B cell (primary cell): ENCODE results near the gene FAM20C. TPM values are rescaled to one million over a fixed set of nuclear protein-coding genes. Genes with fewer than 3 reads are reported as not detected.

ENCODE experiments used
- ATAC-seq: fragments of 200-7000 bp; cut with Tn5 transposase; one replicate; pipeline ENCODE4 v1.10.0; 2021; ENCODE audit warnings: low read depth, mild to moderate bottlenecking, moderate number of reproducible peaks, moderate library complexity
- CTCF ChIA-PET: fragments of 350-600 bp; sonication (Branson Sonifier 250); formaldehyde crosslinking; loops from one replicate; lab custom pipeline; 2021; ENCODE audit warnings: antibody characterized with exemption, inconsistent platforms; lab: Charles Lee
- POLR2A ChIA-PET: fragments of 350-600 bp; sonication (Branson Sonifier 250); formaldehyde crosslinking; loops from one replicate; lab custom pipeline; 2021; ENCODE audit warnings: antibody characterized with exemption; lab: Charles Lee
- DNase-seq: peaks from one replicate; pipeline ENCODE4 v3.0.0; 2013
- H2AFZ ChIP-seq: 2 replicates; pipeline ENCODE4 v1.6.1; 2012; ENCODE audit warnings: mild to moderate bottlenecking, low read depth, low read length; ENCODE audit not compliant: insufficient read depth, poor library complexity, severe bottlenecking
- H3K27ac ChIP-seq, 2 donors: 1 replicate in 1 of 2; 2 replicates in 1 of 2; pipeline ENCODE4 v1.5.1; 2012 to 2013; ENCODE audit warnings: low read length in 2 of 2, mild to moderate bottlenecking in 2 of 2, moderate library complexity in 1 of 2
- H3K27me3 ChIP-seq, 4 experiments: fragments of 200-600 bp in 1 of 4; sonication (generic) in 1 of 4; replicated peaks in 1 of 4; 1 replicate in 2 of 4; 2 replicates in 2 of 4; pipeline versions ENCODE4 v1.6.1 to v1.7.0; 2013 to 2016; ENCODE audit warnings: low read length in 3 of 4, mild to moderate bottlenecking in 2 of 4, mixed read lengths in 1 of 4, moderate library complexity in 1 of 4; ENCODE audit not compliant: insufficient read depth in 4 of 4, control insufficient read depth in 3 of 4; ENCODE audit errors: control extremely low read depth in 1 of 4
- H3K36me3 ChIP-seq, 2 experiments: replicated peaks in 1 of 2; 1 replicate in 1 of 2; 2 replicates in 1 of 2; pipeline versions ENCODE4 v1.6.1 to v1.7.1; 2013; ENCODE audit warnings: low read length in 1 of 2; ENCODE audit not compliant: insufficient read depth in 2 of 2, control insufficient read depth in 1 of 2; ENCODE audit errors: control extremely low read depth in 1 of 2, extremely low read depth in 1 of 2
- H3K4me1 ChIP-seq, 2 donors: fragments of 200-600 bp in 1 of 2; sonication (generic) in 1 of 2; 1 replicate in 1 of 2; 2 replicates in 1 of 2; pipeline versions ENCODE4 v1.5.1 to v1.6.1; 2013 to 2017; ENCODE audit warnings: low read length in 2 of 2; ENCODE audit not compliant: control insufficient read depth in 2 of 2, insufficient read depth in 2 of 2
- H3K4me2 ChIP-seq: replicated peaks from 2 replicates; pipeline ENCODE3; 2012; ENCODE audit warnings: mild to moderate bottlenecking, low read depth, low read length; ENCODE audit not compliant: poor library complexity, severe bottlenecking
- H3K4me3 ChIP-seq, 5 experiments: fragments of 200-600 bp in 1 of 5; sonication (generic) in 1 of 5; 1 replicate in 3 of 5; 2 replicates in 2 of 5; pipeline versions ENCODE4 v1.5.1 to v1.7.0; 2011 to 2016; ENCODE audit warnings: low read length in 4 of 5, mild to moderate bottlenecking in 4 of 5, low read depth in 2 of 5, control low read depth in 1 of 5, moderate library complexity in 1 of 5; ENCODE audit not compliant: insufficient read depth in 1 of 5; ENCODE audit errors: control extremely low read depth in 1 of 5, extremely low read depth in 1 of 5
- H3K79me2 ChIP-seq: fragments of 200-600 bp; sonication (generic); one replicate; pipeline ENCODE4 v1.6.0; 2016; ENCODE audit warnings: low read length; ENCODE audit not compliant: control insufficient read depth, insufficient read depth
- H3K9ac ChIP-seq: fragments of 200-600 bp; sonication (generic); 2 replicates; pipeline ENCODE4 v1.6.1; 2017; ENCODE audit warnings: mild to moderate bottlenecking, low read length, moderate library complexity
- H3K9me3 ChIP-seq, 3 donors: one replicate each; pipeline versions ENCODE4 v1.6.1 to v1.7.1; 2013; ENCODE audit warnings: low read length in 2 of 3; ENCODE audit not compliant: control insufficient read depth in 2 of 3, insufficient read depth in 1 of 3; ENCODE audit errors: control extremely low read depth in 1 of 3
- H4K20me1 ChIP-seq: 2 replicates; pipeline ENCODE4 v1.6.0; 2012; ENCODE audit warnings: mild to moderate bottlenecking, low read length; ENCODE audit not compliant: insufficient read depth, control insufficient read depth, poor library complexity, severe bottlenecking
- H3K27ac Mint-ChIP-seq: one replicate; pipeline ENCODE4 v1.8.0; 2021; ENCODE audit warnings: mixed read lengths
- H3K27me3 Mint-ChIP-seq: one replicate; pipeline ENCODE4 v1.8.0; 2021; ENCODE audit warnings: mixed read lengths
- H3K4me1 Mint-ChIP-seq: one replicate; pipeline ENCODE4 v1.8.0; 2021; ENCODE audit warnings: mixed read lengths
- H3K4me3 Mint-ChIP-seq: one replicate; pipeline ENCODE4 v1.8.0; 2021; ENCODE audit warnings: mixed read lengths
- H3K9me3 Mint-ChIP-seq: one replicate; pipeline ENCODE4 v1.8.0; 2022; ENCODE audit warnings: mixed read lengths; ENCODE audit not compliant: insufficient read depth
- EZH2 ChIP-seq: IDR thresholded peaks from 2 replicates; pipeline ENCODE4 v1.6.1; 2012; ENCODE audit warnings: borderline replicate concordance, low read depth, mild to moderate bottlenecking, moderate library complexity, low read length; ENCODE audit not compliant: insufficient read depth, poor library complexity, severe bottlenecking
- WGBS: methylation state at CpG from one replicate; pipeline ENCODE4 v1.1.5; 2013; ENCODE audit warnings: missing lambda C conversion rate; ENCODE audit not compliant: insufficient coverage; 5-methylcytosine and 5-hydroxymethylcytosine counted together
- intact Hi-C: fragments of 100-400 bp; cut with micrococcal nuclease; formaldehyde crosslinking; loops from one replicate; pipeline ENCODE4 v1.10.0; 2022
- polyA plus RNA-seq: library from polyadenylated mRNA; depleted of rRNA; stranded (reverse); fragments of >200 nt; gene quantifications from 2 replicates; pipeline ENCODE4 v1.2.3, GENCODE V29; 2012
- total RNA-seq, 2 donors: library from RNA; stranded (reverse); fragments of 120-200 nt in 1 of 2; gene quantifications; 1 replicate in 1 of 2; 2 replicates in 1 of 2; pipeline versions ENCODE4 v1.2.3 to v1.2.4, GENCODE V29; 2013 to 2022
- TF ChIP-seq, protein P1 (sequence below): fragments of 200-600 bp; IDR thresholded peaks from one replicate; pipeline ENCODE4 v1.8.0; 2022; ENCODE audit warnings: antibody characterized with exemption, mild to moderate bottlenecking

FAM20C gene
- total and polyA plus RNA-seq, 2 donors (not counting 1 experiment from before 2014, with no cell fraction given): 0.54 to 0.81 TPM

DNA sequence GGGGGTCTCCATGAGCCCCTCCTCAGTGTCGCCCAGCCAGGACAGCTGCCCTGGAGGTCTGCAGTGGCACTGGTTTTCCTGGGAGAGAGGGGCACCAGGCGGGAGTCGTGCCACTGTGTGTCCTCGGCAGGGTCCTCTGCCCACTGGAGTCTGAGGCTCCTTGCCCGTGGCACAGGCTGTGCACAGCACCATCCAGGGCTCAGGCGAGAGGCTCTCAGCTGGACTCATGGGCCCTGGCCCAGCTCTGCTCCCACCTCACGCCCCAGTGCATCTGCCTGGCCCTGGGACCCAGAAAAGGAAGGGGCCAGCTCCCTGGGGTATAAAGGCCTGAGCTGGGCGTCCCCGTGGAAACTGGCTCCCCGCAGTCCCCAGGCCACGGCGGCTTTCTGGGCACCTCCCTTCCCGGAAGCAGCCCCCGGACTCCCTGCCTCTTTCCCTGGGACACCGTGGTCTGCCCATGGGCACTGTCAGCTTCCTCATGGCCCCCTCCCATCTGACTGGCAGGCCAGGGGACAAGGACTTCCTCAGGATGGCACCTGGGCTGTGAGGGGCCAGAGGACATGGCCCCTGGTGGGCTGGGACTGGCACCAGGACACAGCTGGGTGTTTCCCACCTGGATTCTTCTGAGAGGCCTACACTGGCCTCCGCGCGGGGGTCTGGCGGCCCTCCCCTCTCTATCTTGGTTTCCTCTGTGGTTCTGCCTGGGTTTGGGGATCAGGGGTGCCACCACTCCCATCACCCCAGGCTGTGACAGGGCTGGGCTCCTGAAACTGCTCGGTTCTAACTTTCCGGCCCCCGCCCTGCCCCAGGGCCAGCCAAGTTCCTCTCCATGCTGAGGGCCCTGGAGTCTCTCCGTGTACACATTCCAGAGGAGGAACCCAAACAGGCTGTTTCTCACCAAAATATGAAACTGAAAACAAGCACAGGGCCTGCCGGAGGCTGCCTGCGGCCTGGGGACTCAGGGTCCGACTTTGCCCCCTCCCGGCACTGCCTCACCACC, 103.1 kb downstream of the FAM20C start:
- no peaks in the 10 kb centered on the region for H3K9me3 Mint-ChIP-seq
- H3K9ac ChIP-seq: no peak overlapping the region
- TF ChIP-seq, protein P1, sequence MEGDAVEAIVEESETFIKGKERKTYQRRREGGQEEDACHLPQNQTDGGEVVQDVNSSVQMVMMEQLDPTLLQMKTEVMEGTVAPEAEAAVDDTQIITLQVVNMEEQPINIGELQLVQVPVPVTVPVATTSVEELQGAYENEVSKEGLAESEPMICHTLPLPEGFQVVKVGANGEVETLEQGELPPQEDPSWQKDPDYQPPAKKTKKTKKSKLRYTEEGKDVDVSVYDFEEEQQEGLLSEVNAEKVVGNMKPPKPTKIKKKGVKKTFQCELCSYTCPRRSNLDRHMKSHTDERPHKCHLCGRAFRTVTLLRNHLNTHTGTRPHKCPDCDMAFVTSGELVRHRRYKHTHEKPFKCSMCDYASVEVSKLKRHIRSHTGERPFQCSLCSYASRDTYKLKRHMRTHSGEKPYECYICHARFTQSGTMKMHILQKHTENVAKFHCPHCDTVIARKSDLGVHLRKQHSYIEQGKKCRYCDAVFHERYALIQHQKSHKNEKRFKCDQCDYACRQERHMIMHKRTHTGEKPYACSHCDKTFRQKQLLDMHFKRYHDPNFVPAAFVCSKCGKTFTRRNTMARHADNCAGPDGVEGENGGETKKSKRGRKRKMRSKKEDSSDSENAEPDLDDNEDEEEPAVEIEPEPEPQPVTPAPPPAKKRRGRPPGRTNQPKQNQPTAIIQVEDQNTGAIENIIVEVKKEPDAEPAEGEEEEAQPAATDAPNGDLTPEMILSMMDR: no peak
- TF ChIP-seq EZH2: no peak
- no peak overlapping the region for H3K27ac Mint-ChIP-seq
- DNase-seq (no peak), ATAC-seq (no peak)
- H3K4me1 Mint-ChIP-seq: no peaks in the 10 kb centered on the region
- peaks cover 0 to 5% (median 0%) of the 10 kb centered on the region in 3 donors for H3K9me3 ChIP-seq
- H3K79me2 ChIP-seq: no peaks in the 10 kb centered on the region
- no peak overlapping the region for H3K4me3 ChIP-seq
- H3K4me3 Mint-ChIP-seq: no peak overlapping the region
- H3K4me2 ChIP-seq: no peak overlapping the region
- no peak overlapping the region for H2AFZ ChIP-seq
- H3K36me3 ChIP-seq: no peaks in the 10 kb centered on the region
- POLR2A ChIA-PET: no interaction called here
- no peaks in the 10 kb centered on the region for H3K4me1 ChIP-seq
- no peaks in the 10 kb centered on the region for H4K20me1 ChIP-seq
- CTCF ChIA-PET: no interaction called here
- intact Hi-C loops: no loop called here
- H3K27me3 ChIP-seq: peaks cover 0 to 15% (median 3%) of the 10 kb centered on the region in 4 experiments
- H3K27ac ChIP-seq: no peak overlapping the region
- peaks cover 13% of the 10 kb centered on the region for H3K27me3 Mint-ChIP-seq
- 85% methylated on average over 27 of the region's 27 CpGs for WGBS

DNA sequence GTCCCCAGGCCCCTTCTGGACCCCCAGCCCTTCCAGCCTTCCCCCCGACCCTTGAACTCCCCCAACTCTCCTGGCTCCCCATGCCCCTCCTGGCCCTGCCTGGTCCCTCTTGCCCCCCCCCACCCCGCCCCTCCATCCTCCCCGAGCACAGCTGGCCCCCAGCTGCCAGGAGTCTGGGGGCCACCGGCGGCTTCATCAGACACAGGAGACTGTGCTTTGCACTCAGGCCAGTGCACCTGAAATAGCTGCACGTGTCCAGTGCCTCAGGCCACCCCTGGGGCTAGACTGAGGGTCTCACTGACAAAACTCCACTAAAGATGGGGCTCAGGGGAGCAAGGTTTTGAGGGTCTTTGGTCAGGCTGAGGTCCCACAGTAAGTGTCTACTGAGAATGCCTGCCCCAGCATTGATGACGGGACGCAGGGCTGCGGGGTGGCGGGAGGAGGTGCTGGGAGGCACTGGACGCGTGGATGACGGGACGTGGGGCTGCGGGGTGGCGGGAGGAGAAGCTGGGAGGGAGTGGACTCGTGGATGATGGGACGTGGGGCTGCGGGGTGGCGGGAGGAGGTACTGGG, 104.1 kb downstream of the FAM20C start:
- CTCF ChIA-PET: no interaction called here
- Histone ChIP-seq H3K4me3 (no peak overlapping the region), H3K9me3 (peaks cover 0 to 12% (median 0%) of the 10 kb centered on the region in 3 donors), H3K9ac (no peak overlapping the region), H4K20me1 (no peaks in the 10 kb centered on the region), H3K4me2 (no peak overlapping the region), H3K4me1 (no peaks in the 10 kb centered on the region), H2AFZ (no peak overlapping the region), H3K27ac (no peak overlapping the region), H3K27me3 (peaks cover 0 to 11% (median 3%) of the 10 kb centered on the region in 4 experiments), H3K79me2 (no peaks in the 10 kb centered on the region), H3K36me3 (no peaks in the 10 kb centered on the region)
- intact Hi-C loops: no loop called here
- Mint-ChIP-seq H3K27ac (no peak overlapping the region), H3K27me3 (peaks cover 12% of the 10 kb centered on the region), H3K4me1 (no peaks in the 10 kb centered on the region), H3K4me3 (no peak overlapping the region), H3K9me3 (peaks cover 2% of the 10 kb centered on the region)
- TF ChIP-seq, protein P1: no peak
- no peak for TF ChIP-seq EZH2
- DNase-seq: no peak
- POLR2A ChIA-PET: no interaction called here
- 80% methylated on average over 16 of the region's 20 CpGs for WGBS
- ATAC-seq: no peak
